G401 (cell line): ENCODE results near the gene ARL6IP6. TPM values are rescaled to one million over a fixed set of nuclear protein-coding genes. Genes with fewer than 3 reads are reported as not detected.

Experiments
- DNase-seq: peaks from one replicate; pipeline ENCODE4 v3.0.0-alpha.2; 2015; ENCODE audit warnings: low spot score
- in situ Hi-C: cut with HindIII; loops from 2 replicates; pipeline ENCODE4 v1.10.0; 2016; ENCODE audit warnings: low sequenced_read_pairs, mixed read lengths
- total RNA-seq: library from RNA; depleted of rRNA; stranded (reverse); fragments of >200 nt; shearing (Covaris generic); gene quantifications from 2 replicates; pipeline ENCODE4 v1.2.3, GENCODE V29; 2014; rRNA removed

The ARL6IP6 gene
- total RNA-seq, 1 experiment from 2014 or later = 39.0 TPM

DNA sequence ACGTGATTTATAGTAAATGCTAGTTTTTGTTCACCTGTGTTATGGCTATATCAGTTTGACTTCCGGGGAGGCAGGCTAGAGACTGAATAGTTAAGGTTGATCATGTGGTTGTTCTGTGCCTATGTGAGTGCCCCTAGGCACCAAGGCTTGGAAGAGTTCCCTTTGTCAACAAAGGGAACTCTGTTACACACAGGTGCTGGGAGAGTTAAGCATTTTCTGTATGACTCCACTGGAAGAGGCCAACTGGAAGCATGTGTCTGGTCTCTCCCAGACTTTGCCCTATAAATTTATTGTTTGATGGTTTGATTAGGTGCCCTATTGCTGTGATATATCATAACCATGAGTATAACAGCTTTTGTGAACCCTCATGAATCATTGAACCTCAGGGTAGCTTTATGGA lies 63.8 kb downstream of the ARL6IP6 start:
- DNase-seq = no peak
- in situ Hi-C loops = no loop called here

DNA sequence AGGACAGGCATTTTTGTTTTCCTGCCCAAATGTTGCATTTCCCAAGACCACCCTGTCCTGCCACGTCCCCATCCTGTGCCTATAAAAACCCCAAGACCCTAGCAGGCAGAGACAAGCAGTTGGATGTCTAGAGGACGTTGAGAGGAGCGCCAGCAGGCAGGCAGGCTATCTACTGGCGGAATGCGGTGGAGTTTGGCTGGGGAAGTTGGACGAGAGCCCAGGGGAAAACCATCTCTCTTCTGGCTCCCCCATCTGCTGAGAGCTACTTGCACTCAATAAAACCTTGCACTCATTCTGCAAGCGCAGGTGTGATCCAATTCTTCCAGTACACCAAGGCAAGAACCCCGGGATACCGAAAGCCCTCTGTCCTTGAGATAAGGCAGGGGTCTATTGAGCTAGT lies 72.5 kb downstream of the ARL6IP6 start:
- peak; percentile 56 for DNase-seq
- in situ Hi-C loops = no loop called here

GRCh38 chr2:152791979-152792378 lies 73.6 kb downstream of the ARL6IP6 start:
- in situ Hi-C loops = no loop called here
- no peak for DNase-seq

- DNase-seq = no peak
- in situ Hi-C loops = no loop called here
Observed at GRCh38 chr2:152792974-152793373, 74.6 kb downstream of the ARL6IP6 start.

GRCh38 chr2:152796941-152797340 lies 78.5 kb downstream of the ARL6IP6 start:
- no peak for DNase-seq
- in situ Hi-C loops = no loop called here

DNA sequence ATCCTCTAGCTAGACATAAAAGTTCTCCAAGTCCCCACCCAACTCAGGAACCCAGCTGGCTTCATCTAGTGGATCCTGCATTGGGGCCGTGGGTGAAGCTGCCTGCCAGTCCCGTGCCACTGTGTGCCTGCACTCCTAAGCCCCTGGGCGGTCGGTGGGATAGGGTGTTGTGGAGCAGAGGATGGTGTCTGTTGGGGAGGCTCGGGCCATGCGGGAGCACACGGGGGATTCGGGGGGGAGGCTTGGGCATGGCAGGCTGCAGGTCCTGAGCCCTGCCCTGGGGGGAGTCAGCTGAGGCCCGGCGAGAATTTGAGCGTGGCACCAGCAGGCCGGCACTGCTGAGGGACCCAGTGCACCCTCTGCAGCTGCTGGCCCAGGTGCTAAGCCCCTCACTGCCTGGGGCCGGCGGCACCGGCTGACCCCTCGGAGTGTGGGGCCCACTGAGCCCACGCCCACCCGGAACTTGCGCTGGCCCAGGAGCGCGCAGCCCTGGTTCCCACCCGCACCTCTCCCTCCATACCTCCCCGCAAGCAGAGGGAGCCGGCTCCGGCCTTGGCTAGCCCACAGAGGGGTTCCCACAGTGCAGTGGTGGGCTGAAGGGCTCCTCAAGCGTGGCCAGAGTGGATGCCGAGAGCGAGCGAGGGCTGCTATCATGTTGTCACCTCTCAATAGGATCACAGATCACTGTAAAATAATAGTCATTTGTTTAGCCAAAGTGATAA lies 86.4 kb downstream of the ARL6IP6 start:
- in situ Hi-C loops = no loop called here
- no peak for DNase-seq

DNA sequence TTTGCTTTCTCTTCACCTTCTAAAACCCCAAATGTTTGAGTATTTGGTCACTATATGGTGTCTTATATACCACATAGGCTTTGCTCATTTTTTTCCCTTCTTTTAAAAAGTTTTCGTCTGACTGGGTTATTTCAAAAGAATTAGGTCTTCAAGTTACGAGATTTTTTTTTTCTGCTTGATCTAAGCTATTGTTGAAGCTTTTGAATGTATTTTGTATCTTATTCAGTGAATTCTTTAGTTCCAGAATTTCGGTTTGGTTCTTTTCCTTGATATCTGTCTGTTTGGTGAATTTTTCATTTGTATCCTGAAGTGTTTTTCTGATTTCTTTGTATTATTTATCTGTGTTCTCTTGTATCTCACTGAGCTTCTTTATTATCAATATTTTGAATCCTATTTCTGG lies 93.5 kb downstream of the ARL6IP6 start:
- in situ Hi-C loops = no loop called here
- DNase-seq = no peak

Other genes starting within 250 kb of the ARL6IP6 start
- 151 and 321 TPM in 2 replicates for gene PRPF40A, start 1.2 kb upstream of the ARL6IP6 start, total RNA-seq